K562 (cell line): Measurements from ENCODE around the gene E2F1. TPM values are rescaled to one million over a fixed set of nuclear protein-coding genes. Genes with fewer than 3 reads are reported as not detected.

Experiments
- E2F4 ChIP-seq: sonication (generic); formaldehyde crosslinking; IDR thresholded peaks from 2 replicates; pipeline ENCODE4 v1.8.0; 2022; ENCODE audit warnings: mild to moderate bottlenecking, low read depth, missing genetic modification reagents
- ILK ChIP-seq: fragments of 450-650 bp; IDR thresholded peaks from 2 replicates; pipeline ENCODE4 v1.6.1; 2016; ENCODE audit warnings: missing genetic modification characterization, low read depth, mild to moderate bottlenecking, missing compliant biosample characterization, moderate library complexity, borderline replicate concordance
- KAT7 ChIP-seq: sonication (generic); formaldehyde crosslinking; IDR thresholded peaks from 2 replicates; pipeline ENCODE4 v1.8.0; 2022; ENCODE audit warnings: missing genetic modification reagents, mild to moderate bottlenecking, borderline replicate concordance
- MCM2 ChIP-seq: fragments of 450-650 bp; IDR thresholded peaks from 2 replicates; pipeline ENCODE4 v1.6.1; 2017; ENCODE audit warnings: low read depth, mild to moderate bottlenecking
- RFX1 ChIP-seq: fragments of 450-650 bp; IDR thresholded peaks from 2 replicates; pipeline ENCODE4 v1.6.1; 2016; ENCODE audit warnings: mild to moderate bottlenecking, moderate library complexity
- SP1 ChIP-seq: sonication (generic); formaldehyde crosslinking; IDR thresholded peaks from 2 replicates; pipeline ENCODE4 v1.8.1; 2022; ENCODE audit warnings: mild to moderate bottlenecking, missing genetic modification reagents
- SPI1 ChIP-seq: IDR thresholded peaks from 2 replicates; pipeline ENCODE4 v1.6.1; 2011; ENCODE audit warnings: low read depth, low read length, control low read depth, borderline replicate concordance
- TBL1XR1 ChIP-seq, 2 experiments: IDR thresholded peaks; 2 replicates each; pipeline ENCODE4 v1.6.1; 2012; ENCODE audit warnings: improper control_type of control experiment in 2 of 2, low read length in 2 of 2, mild to moderate bottlenecking in 1 of 2
- ZNF407 ChIP-seq: fragments of 450-650 bp; IDR thresholded peaks from 2 replicates; pipeline ENCODE4 v1.6.1; 2016; ENCODE audit warnings: low read depth
- ZNF41 ChIP-seq: fragments of 250-450 bp; sonication (Bioruptor Pico); conservative IDR thresholded peaks from 2 replicates; pipeline ENCODE4 v1.4.0; 2020; ENCODE audit warnings: mild to moderate bottlenecking
- ZNF445 ChIP-seq: fragments of 250-450 bp; sonication (Bioruptor Pico); IDR thresholded peaks from 2 replicates; pipeline ENCODE4 v1.4.0; 2020; ENCODE audit warnings: low read depth, mild to moderate bottlenecking, moderate library complexity
- polyA plus RNA-seq, 8 experiments: library from polyadenylated mRNA; depleted of rRNA in 4 of 8; stranded (reverse) in 5 of 8; unstranded in 3 of 8; fragments of >200 nt; fragmentation: Nextera tagmentation in 2 of 8; fragmentation: Illumina TruSeq in 1 of 8; extraction: Ambion mirVana in 2 of 8; extraction: Trizol in 1 of 8; gene quantifications; 2 replicates each; pipeline versions ENCODE4 v1.2.1 to v1.2.3, GENCODE V29; 2011 to 2014; ENCODE audit warnings: inconsistent platforms in 1 of 8, missing spikeins in 1 of 8
- total RNA-seq, 7 experiments: library from RNA; depleted of rRNA in 6 of 7; stranded (reverse); fragments of >200 nt in 6 of 7; fragmentation: Illumina TruSeq in 2 of 7; extraction: Trizol in 2 of 7; gene quantifications; 2 replicates each; pipeline versions ENCODE4 v1.2.1 to v1.2.3, GENCODE V29; 2011 to 2021; ENCODE audit warnings: low replicate concordance in 1 of 7
- TF ChIP-seq, protein P1 (sequence below): sonication (generic); formaldehyde crosslinking; IDR thresholded peaks from 2 replicates; pipeline ENCODE4 v1.8.0; 2023; ENCODE audit warnings: missing genetic modification reagents, mild to moderate bottlenecking, borderline replicate concordance

E2F1 gene
- total and polyA plus RNA-seq, 9 of the 15 experiments (the other 6 are each of a cell fraction or from before 2014, with no cell fraction given) = 0.14 to 30.6 (median 13.1) TPM

GRCh38 chr20:33674294-33675135 lies 11.7 kb downstream of the E2F1 start, which contains the start of gene NECAB3 (continued):
- TF ChIP-seq ZNF407 = no peak
- TF ChIP-seq SP1 = peak; percentile 71; the same call in 1 of the 2 replicates
- TF ChIP-seq ZNF445 (CRISPR knock-in tag) = no peak
- TF ChIP-seq KAT7 (CRISPR knock-in tag) = 0 out of 2 replicates have a peak, but pooled peaks have one; percentile 51
- no peak for TF ChIP-seq ILK (tag)
- TF ChIP-seq ZNF41 (CRISPR knock-in tag) = no peak
- 0 out of 4 replicates have a peak, but pooled peaks of 1 of the 2 experiments have one; percentile 2 for TF ChIP-seq TBL1XR1 (IDR thresholded peaks at IDR 0.05; ENCODE audit: low read length in 2 of 2)
- no peak for TF ChIP-seq RFX1
- TF ChIP-seq SPI1 = no peak
- TF ChIP-seq, protein P1, sequence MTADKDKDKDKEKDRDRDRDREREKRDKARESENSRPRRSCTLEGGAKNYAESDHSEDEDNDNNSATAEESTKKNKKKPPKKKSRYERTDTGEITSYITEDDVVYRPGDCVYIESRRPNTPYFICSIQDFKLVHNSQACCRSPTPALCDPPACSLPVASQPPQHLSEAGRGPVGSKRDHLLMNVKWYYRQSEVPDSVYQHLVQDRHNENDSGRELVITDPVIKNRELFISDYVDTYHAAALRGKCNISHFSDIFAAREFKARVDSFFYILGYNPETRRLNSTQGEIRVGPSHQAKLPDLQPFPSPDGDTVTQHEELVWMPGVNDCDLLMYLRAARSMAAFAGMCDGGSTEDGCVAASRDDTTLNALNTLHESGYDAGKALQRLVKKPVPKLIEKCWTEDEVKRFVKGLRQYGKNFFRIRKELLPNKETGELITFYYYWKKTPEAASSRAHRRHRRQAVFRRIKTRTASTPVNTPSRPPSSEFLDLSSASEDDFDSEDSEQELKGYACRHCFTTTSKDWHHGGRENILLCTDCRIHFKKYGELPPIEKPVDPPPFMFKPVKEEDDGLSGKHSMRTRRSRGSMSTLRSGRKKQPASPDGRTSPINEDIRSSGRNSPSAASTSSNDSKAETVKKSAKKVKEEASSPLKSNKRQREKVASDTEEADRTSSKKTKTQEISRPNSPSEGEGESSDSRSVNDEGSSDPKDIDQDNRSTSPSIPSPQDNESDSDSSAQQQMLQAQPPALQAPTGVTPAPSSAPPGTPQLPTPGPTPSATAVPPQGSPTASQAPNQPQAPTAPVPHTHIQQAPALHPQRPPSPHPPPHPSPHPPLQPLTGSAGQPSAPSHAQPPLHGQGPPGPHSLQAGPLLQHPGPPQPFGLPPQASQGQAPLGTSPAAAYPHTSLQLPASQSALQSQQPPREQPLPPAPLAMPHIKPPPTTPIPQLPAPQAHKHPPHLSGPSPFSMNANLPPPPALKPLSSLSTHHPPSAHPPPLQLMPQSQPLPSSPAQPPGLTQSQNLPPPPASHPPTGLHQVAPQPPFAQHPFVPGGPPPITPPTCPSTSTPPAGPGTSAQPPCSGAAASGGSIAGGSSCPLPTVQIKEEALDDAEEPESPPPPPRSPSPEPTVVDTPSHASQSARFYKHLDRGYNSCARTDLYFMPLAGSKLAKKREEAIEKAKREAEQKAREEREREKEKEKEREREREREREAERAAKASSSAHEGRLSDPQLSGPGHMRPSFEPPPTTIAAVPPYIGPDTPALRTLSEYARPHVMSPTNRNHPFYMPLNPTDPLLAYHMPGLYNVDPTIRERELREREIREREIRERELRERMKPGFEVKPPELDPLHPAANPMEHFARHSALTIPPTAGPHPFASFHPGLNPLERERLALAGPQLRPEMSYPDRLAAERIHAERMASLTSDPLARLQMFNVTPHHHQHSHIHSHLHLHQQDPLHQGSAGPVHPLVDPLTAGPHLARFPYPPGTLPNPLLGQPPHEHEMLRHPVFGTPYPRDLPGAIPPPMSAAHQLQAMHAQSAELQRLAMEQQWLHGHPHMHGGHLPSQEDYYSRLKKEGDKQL (CRISPR knock-in tag) = no peak
- TF ChIP-seq MCM2 = no peak
- no peak for TF ChIP-seq E2F4 (CRISPR knock-in tag)
